ENCODE measurements around the gene STXBP5L. TPM values are rescaled to one million over a fixed set of nuclear protein-coding genes. Genes with fewer than 3 reads are reported as not detected.

Gene STXBP5L
- total and polyA plus RNA-seq, 2 of the 4 experiments (the other 2 are of a cell fraction) = not detected

DNA sequence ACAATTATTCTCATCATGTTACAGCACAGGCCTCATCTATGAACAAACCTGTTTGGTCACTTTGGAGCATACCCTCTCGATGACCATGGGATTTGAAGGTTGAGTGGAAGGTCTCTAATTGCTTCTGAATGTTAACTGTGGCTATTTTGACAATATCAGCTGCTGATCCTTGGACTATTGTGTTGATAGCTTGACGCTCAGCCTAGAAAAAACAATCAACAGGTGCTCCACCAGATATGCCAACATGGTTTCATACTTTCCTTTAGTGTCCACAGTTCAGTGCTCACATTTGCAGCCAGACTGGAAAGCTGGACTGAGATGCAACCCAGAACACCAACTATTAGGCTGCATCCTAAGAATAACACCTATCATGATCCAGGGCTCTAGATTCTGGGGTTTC lies 528.1 kb downstream of the STXBP5L start (continued):
- no peak for TF ChIP-seq MXI1 (IDR thresholded peaks at IDR 0.05; ENCODE audit: borderline replicate concordance, low read depth, low read length)
- no peak for TF ChIP-seq RFX5 (IDR thresholded peaks at IDR 0.05; ENCODE audit: low read depth, low read length)
- TF ChIP-seq CHD1 (IDR thresholded peaks at IDR 0.05; ENCODE audit: low read depth, low read length) = no peak
- TF ChIP-seq FOS (IDR thresholded peaks at IDR 0.05; ENCODE audit: low read depth, low read length) = no peak

DNA sequence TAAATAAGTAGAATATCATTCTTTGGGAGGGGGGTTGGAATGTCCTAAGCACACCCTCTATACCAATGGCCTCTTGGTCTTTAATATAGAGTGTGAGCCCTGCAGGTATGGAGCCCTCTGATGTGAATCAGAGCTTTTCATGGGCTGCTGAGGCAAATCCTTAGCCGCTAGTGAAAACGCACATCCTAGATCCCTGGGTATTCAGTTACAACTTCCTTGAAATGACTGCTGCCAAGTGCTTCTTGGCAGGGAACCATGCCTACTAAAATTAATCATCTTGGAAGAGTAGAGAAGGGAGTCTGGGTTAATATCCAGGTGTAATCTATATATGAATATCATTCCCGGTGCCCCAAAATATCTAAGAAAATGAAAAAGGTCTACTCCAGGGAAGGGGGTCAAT lies 528.6 kb downstream of the STXBP5L start:
- Histone ChIP-seq H2BK120ac (ENCODE audit: low read depth, low read length) (no peak overlapping the region), H2BK5ac (ENCODE audit: low read depth, low read length, poor library complexity, severe bottlenecking) (no peak overlapping the region), H4K8ac (ENCODE audit: low read depth in 2 of 2, low read length in 2 of 2) (no peak overlapping the region), H3K4ac (ENCODE audit: low read depth, low read length) (no peak overlapping the region), H2BK15ac (ENCODE audit: low read depth, low read length) (no peak overlapping the region), H3K23ac (ENCODE audit: low read depth, low read length) (no peak overlapping the region), H3K14ac (replicated peaks; ENCODE audit: low read depth, low read length) (no peak overlapping the region), H4K20me1 (ENCODE audit: insufficient read depth, low read length) (no peaks in the 10 kb centered on the region), H3K56ac (ENCODE audit: extremely low read depth, insufficient read depth, low read length) (no peak overlapping the region), H2BK20ac (ENCODE audit: low read depth, low read length) (no peak overlapping the region), H3K9me1 (ENCODE audit: insufficient read depth, low read length) (0 out of 2 replicates have a peak, but pooled peaks cover 4% of the 10 kb centered on the region), H4K5ac (ENCODE audit: low read depth, low read length) (no peak overlapping the region), H4K91ac (ENCODE audit: insufficient read depth, low read depth, low read length) (no peak overlapping the region), H3K9ac (ENCODE audit: low read depth, low read length) (no peak overlapping the region), H3K27ac (ENCODE audit: insufficient read depth, low read length) (no peak overlapping the region), H2AFZ (replicated peaks; ENCODE audit: low read length, poor library complexity) (no peak overlapping the region), H3K4me2 (ENCODE audit: low read depth, low read length) (no peak overlapping the region), H3K4me1 (ENCODE audit: control insufficient read depth, insufficient read depth, low read length) (no peaks in the 10 kb centered on the region; the same call in 1 of the 2 replicates), H3K9me3 (ENCODE audit: control insufficient read depth, insufficient read depth, low read length) (no peaks in the 10 kb centered on the region), H2AK5ac (ENCODE audit: low read depth, low read length) (no peak overlapping the region), H2AK9ac (replicated peaks; ENCODE audit: low read depth, low read length, poor library complexity) (no peak overlapping the region), H3K79me1 (ENCODE audit: low read depth in 1 of 2, low read length in 2 of 2) (no peaks in the 10 kb centered on the region), H3K36me3 (ENCODE audit: control insufficient read depth, insufficient read depth, low read length) (no peaks in the 10 kb centered on the region), H3K4me3 (ENCODE audit: insufficient read depth, low read depth, low read length) (no peak overlapping the region), H3K27me3 (ENCODE audit: control insufficient read depth, insufficient read depth, low read length) (no peaks in the 10 kb centered on the region), H3K18ac (ENCODE audit: low read depth, low read length) (no peak overlapping the region)
- in situ Hi-C loops (cut with MboI; ENCODE audit: low sequenced_read_pairs) = no loop called here
- POLR2A ChIA-PET (ENCODE audit: unreplicated experiment) = no interaction called here
- ATAC-seq (ENCODE audit: low read depth) (no peak), DNase-seq (no peak)
- no TSS peak for BruUV-seq (replicated peaks)
- intact Hi-C loops (cut with micrococcal nuclease) = no loop called here
- no CpG with 5 or more reads among the region's 3 CpGs for WGBS, 2 experiments (ENCODE audit: extremely low coverage in 2 of 2, insufficient read length in 1 of 2)
- dilution Hi-C loops (cut with HindIII; ENCODE audit: low sequenced_read_pairs, unreplicated experiment) = no loop called here
- CTCF ChIA-PET = interaction anchor here (0.6 kb wide), 2 partner anchors 56 to 597 kb away, joined by 3 to 4 read pairs; no protein-coding TSS in a partner anchor
- no peak for TF ChIP-seq POLR2A (IDR thresholded peaks at IDR 0.05; ENCODE audit: low read depth, low read length)
- no peak for TF ChIP-seq MAZ (IDR thresholded peaks at IDR 0.05; ENCODE audit: borderline replicate concordance, low read depth, low read length)
- no peak for TF ChIP-seq RAD21 (IDR thresholded peaks at IDR 0.05; ENCODE audit: low read length)
- TF ChIP-seq, protein P1, sequence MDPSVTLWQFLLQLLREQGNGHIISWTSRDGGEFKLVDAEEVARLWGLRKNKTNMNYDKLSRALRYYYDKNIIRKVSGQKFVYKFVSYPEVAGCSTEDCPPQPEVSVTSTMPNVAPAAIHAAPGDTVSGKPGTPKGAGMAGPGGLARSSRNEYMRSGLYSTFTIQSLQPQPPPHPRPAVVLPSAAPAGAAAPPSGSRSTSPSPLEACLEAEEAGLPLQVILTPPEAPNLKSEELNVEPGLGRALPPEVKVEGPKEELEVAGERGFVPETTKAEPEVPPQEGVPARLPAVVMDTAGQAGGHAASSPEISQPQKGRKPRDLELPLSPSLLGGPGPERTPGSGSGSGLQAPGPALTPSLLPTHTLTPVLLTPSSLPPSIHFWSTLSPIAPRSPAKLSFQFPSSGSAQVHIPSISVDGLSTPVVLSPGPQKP (IDR thresholded peaks at IDR 0.05; ENCODE audit: borderline replicate concordance, low read depth, low read length) = no peak
- no peak for TF ChIP-seq NFE2L2 (IDR thresholded peaks at IDR 0.05; ENCODE audit: low read depth, low read length)
- TF ChIP-seq MAFK (IDR thresholded peaks at IDR 0.05; ENCODE audit: low read depth, low read length) = no peak
- TF ChIP-seq CTCF (conservative IDR thresholded peaks at IDR 0.05; ENCODE audit: low read depth, low read length) = no peak
- TF ChIP-seq, protein P2, sequence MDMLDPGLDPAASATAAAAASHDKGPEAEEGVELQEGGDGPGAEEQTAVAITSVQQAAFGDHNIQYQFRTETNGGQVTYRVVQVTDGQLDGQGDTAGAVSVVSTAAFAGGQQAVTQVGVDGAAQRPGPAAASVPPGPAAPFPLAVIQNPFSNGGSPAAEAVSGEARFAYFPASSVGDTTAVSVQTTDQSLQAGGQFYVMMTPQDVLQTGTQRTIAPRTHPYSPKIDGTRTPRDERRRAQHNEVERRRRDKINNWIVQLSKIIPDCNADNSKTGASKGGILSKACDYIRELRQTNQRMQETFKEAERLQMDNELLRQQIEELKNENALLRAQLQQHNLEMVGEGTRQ (IDR thresholded peaks at IDR 0.05; ENCODE audit: low read depth, low read length) = no peak
- no peak for TF ChIP-seq BHLHE40 (IDR thresholded peaks at IDR 0.05; ENCODE audit: low read depth, low read length)
- TF ChIP-seq SMC3 (IDR thresholded peaks at IDR 0.05; ENCODE audit: low read depth, low read length) = no peak
- TF ChIP-seq RCOR1 (IDR thresholded peaks at IDR 0.05; ENCODE audit: insufficient replicate concordance, low read length) = no peak
- TF ChIP-seq CHD1 (IDR thresholded peaks at IDR 0.05; ENCODE audit: low read depth, low read length) = no peak
- no peak for TF ChIP-seq MXI1 (IDR thresholded peaks at IDR 0.05; ENCODE audit: borderline replicate concordance, low read depth, low read length)
